SK-N-DZ (cell line): Measurements from ENCODE around the gene BUD13.
"Not testable (repeated sequence)": the region's sequence is repeated elsewhere in the genome, so short reads cannot be mapped to it uniquely, and the experiment has no call there.

ENCODE experiments used
- DNase-seq: peaks from one replicate; pipeline ENCODE4 v3.0.0-alpha.2; 2015; ENCODE audit warnings: low spot score

Gene BUD13

GRCh38 chr11:116762132-116762531 lies 10.7 kb downstream of the BUD13 start:
- DNase-seq: no peak

GRCh38 chr11:116756044-116756443 lies 16.7 kb downstream of the BUD13 start:
- DNase-seq: not testable (repeated sequence)

- no peak for DNase-seq
Observed at GRCh38 chr11:116750070-116750718, 22.6 kb downstream of the BUD13 start.

- DNase-seq: no peak
Observed at GRCh38 chr11:116742104-116742503, 30.7 kb downstream of the BUD13 start.

- no peak for DNase-seq
Observed at GRCh38 chr11:116740741-116741140, 32.0 kb downstream of the BUD13 start.

GRCh38 chr11:116738975-116739374 lies 33.8 kb downstream of the BUD13 start:
- no peak for DNase-seq

GRCh38 chr11:116736763-116737162 lies 36.0 kb downstream of the BUD13 start:
- DNase-seq: no peak

- DNase-seq: no peak
Observed at GRCh38 chr11:116733969-116734508, 38.7 kb downstream of the BUD13 start.

- no peak for DNase-seq
Observed at GRCh38 chr11:116733043-116733755, 39.6 kb downstream of the BUD13 start.

- DNase-seq: peak; percentile 57
Observed at GRCh38 chr11:116732271-116733042, 40.3 kb downstream of the BUD13 start.

- no peak for DNase-seq
Observed at GRCh38 chr11:116731821-116732220, 41.0 kb downstream of the BUD13 start.

GRCh38 chr11:116731097-116731761 lies 41.6 kb downstream of the BUD13 start:
- peak; percentile 32 for DNase-seq

- DNase-seq: no peak
Observed at GRCh38 chr11:116730601-116731000, 42.2 kb downstream of the BUD13 start.

- DNase-seq: no peak
Observed at GRCh38 chr11:116730241-116730561, 42.6 kb downstream of the BUD13 start.

- no peak for DNase-seq
Observed at GRCh38 chr11:116729501-116730240, 43.1 kb downstream of the BUD13 start.

- DNase-seq: no peak
Observed at GRCh38 chr11:116727990-116728389, 44.8 kb downstream of the BUD13 start.

- DNase-seq: no peak
Observed at GRCh38 chr11:116725434-116726221, 47.2 kb downstream of the BUD13 start.

- no peak for DNase-seq
Observed at GRCh38 chr11:116724813-116725212, 48.0 kb downstream of the BUD13 start.

- DNase-seq: no peak
Observed at GRCh38 chr11:116723511-116723910, 49.3 kb downstream of the BUD13 start.

GRCh38 chr11:116721988-116722387 lies 50.8 kb downstream of the BUD13 start:
- DNase-seq: no peak
